Activated CD8-positive, alpha-beta memory T cell treated with anti-CD3 and anti-CD28 coated beads, Interleukin-2, amount 50 U/mL, for 48 hours (primary cell): ENCODE results near the gene TMEM40.
"Not testable (repeated sequence)": the region's sequence is repeated elsewhere in the genome, so short reads cannot be mapped to it uniquely, and the experiment has no call there.

ENCODE experiments used
- DNase-seq: peaks from one replicate; pipeline ENCODE4 v3.0.0-alpha.2; 2020

TMEM40 gene

DNA sequence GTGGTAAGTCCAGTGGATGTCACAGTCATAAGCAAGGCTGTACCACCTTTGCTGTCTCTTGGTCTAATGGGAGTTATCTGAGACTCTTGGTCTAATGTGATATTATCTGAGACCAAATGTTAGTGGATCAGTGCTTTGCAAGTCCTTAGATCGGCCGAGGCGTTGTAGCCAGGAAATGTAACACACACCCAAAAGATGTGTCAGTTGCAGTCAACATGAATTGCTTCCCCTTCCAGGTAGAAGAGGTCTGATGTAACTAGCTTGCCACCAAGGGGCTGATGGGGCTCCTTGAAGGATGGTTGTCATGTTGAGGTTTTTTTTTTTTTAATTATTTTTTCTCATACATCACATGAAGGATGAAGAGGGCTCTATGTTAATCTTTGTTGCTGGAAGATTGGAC is 49.7 kb downstream of the TMEM40 start:
- DNase-seq = no peak

DNA sequence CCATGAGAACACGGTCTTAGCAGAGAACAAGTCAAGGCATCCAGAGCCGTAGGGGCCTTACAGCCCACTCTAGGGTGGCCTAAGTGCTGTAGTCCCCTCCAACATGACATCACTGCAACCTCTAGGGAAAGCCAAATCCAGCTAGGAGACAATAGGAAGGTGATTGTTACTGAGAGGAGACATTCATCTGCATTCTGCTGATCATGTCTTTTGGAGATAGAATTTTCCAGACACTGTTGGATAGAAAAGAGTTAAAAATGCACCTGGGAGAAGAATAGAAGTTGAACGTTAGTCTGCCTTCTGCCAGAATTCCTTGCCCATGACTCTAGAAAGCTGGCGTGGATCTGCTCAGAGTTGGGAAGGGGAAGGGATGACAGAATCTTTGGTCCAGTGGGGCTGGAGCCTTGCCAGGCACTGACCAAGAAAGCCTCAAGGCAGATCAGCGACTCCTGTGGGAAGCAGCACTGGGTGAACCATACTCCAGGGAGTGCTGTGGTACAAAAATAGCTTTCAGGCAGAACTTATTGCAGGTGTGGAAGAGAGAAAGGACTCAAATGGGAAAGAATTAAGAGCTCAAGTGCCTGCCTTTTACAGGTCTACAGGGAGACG is 50.4 kb downstream of the TMEM40 start:
- DNase-seq = no peak

DNA sequence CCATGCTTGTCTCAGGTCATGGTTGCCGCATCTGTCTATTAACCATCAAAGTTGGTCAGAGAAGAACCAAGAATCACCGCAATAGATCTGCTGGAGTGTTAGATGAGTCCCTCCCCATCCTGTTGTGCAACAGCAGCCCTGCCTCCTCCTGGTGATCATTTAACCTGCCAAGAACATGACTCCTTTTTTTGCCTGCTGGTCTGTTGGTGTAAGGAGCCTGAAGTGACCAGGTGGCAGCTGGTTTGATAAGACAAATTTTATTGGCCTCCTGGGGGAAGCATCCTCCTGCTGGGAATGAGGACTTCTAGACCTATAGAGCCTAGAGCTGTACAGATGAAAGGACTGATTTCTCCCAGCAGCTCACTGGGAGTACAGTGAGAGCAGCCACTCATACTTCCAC is 51.6 kb downstream of the TMEM40 start:
- DNase-seq = no peak

DNA sequence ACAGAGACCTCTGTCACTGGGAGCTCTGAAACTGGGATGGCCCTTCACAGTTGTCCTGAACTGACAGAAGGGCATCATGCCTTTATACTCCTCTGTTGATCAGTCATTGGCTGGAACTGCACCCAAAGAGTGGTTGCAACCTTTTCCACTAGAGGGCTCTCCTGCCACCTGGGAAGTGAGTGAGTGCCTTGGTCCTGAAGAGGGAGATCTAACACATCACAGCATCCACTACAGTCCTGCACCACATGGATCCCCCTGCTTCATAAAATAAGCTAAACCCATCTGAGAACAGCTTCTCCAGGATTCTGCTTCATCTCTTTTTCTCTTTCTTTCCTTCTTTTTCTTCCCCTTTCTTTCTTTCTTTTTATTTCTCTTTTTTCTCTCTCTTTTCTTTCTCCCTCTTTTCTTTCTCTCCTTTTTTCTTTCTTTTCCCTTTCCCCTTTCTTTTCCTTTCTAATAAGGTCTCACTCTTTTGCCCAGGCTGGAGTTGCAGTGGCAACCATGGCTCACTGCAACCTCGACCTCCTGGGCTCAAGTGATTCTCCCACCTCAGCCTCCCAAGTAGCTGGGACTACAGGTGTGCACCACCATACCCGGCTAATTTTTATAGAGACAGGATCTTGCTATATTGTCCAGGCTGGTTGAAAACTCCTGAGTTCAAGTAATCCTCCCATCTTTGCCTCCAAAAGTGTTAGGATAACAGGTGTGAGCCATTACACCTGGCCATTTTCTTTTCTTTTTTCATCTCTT is 52.4 kb downstream of the TMEM40 start:
- peak; percentile 62 for DNase-seq

DNA sequence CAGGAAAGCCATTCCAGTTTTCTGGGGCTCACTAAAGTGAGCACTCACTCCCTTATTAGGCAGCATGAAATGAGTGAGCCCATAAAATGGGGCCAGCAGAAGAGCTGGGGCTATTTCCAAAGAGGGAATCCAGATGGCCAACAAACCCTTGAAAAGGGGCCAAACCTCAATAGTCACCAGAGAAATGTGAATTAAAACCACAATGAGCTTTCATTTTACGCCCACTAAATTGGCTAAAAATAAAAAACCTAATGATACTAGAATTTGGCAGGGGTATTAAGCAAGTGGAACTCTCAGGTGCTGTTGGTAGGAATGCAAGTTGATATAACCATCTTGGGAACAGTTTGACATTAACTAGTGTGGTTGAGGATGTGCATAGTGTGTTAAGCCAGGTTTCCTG is 53.1 kb downstream of the TMEM40 start:
- no peak for DNase-seq

DNA sequence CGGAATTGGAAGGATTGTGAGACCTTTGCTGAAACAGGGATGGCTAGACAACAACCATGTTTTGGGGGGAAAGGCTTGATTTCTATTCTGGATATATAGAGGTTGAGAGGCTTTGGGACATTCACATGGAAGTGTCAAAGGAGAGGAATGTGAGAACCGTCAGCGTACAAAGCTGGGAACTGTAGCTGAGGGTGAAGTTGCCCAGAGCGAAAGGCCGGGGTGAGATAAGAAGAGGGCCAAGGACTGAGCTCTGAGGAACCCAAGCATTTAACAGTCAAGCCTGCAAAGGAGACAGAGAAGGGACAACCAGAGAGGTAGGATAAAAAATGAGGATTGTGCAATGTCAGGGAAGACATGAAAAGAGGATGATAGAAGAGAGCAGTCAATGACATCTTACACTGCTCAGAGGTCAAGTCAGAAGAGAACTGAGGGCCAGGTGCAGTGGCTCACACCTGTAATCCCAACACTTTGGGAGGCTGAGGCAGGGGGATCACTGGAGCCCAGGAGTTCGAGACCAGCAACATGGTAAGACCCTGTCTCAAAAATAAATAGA is 53.6 kb downstream of the TMEM40 start:
- no peak for DNase-seq

DNA sequence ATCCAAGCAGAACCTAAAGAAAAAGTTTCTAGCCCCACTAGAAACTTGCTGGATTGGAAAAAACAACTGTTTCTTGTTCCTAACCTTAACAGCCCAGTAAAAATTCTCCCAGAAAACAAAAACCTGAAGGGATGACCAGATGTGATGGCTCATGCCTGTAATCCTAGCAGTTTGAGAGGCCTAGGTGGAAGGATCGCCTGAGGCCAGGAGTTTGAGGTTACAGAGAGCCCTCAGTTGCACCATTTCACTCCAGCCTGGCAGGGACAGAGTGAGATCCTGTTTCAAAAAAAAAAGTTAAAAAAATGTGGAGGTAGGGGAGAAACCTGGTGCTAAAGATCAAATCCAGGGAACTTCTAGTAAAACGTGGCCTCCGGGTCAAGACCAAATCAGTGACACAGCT is 56.6 kb downstream of the TMEM40 start:
- no peak for DNase-seq

DNA sequence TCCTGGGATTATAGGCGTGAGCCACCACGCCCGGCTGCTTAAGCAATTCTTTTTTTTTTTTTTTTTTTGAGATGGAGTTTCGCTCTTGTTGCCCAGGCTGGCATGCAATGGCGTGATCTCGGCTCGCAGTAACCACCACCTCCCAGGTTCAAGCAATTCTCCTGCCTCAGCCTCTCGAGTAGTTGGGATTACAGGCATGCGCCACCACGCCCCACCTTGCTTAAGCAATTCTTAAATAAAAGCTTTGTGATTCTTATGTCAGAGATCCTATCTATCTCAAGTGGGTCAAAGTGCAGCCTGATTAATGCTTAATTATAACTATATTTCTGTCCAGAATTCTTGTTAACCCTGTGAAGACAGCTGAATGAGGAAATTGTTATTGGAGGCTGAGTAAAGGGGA is 57.5 kb downstream of the TMEM40 start:
- not testable (repeated sequence) for DNase-seq

DNA sequence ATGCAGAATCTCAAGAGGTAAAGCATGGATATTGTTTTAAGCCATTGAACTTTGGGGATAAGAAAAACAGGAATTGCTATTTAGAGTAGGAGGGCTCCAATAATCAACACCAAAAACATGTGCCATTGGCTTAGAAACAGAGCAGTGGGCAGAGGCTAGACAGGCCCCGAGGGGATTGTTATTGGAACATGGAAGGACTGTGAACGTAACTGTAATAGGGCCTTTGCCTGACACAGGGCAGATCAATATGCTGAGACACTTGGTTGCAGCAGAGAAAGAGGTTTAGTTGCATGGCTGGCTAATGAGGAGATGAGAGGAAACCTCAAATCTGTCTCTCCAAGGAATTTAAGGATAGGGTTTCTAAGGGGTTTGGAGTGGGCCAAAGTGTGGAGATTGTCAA is 58.3 kb downstream of the TMEM40 start:
- DNase-seq = no peak

DNA sequence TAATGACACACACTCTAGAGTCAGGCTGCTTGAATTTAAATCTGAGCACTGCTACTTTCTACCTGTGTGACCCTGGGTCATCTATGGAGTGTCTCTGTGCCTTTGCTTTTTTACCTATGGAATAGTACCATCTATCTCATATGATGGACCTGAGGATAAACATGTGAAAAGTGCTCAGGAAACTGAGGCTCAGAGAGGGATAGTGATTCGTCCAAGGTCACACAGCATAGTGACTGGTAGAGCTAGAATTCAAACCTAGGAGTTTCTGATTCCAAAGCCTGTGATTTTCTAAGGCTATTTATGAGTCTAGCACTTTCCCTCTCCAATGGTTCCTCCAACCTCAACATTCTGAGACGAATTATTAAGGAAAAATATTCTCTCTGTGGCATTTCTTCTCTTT is 63.1 kb downstream of the TMEM40 start:
- DNase-seq = no peak

DNA sequence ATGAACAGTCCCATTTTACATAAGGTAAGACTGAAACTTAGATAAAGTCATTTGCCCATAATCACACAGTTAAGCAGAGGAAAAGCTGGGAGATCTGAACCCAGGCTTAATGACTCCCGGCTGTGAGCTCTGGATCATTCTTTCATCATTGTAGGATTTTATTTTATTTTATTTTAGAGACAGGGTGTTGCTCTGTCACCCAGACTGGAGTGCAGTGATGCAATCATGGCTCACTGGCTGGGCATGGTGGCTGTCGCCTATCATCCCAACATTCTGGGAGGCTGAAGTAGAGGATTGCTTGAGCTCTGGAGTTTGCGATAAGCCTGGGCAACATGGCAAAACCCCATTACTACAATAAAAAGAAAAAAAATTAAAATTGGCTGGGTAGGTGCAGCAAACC is 63.9 kb downstream of the TMEM40 start:
- DNase-seq = no peak

DNA sequence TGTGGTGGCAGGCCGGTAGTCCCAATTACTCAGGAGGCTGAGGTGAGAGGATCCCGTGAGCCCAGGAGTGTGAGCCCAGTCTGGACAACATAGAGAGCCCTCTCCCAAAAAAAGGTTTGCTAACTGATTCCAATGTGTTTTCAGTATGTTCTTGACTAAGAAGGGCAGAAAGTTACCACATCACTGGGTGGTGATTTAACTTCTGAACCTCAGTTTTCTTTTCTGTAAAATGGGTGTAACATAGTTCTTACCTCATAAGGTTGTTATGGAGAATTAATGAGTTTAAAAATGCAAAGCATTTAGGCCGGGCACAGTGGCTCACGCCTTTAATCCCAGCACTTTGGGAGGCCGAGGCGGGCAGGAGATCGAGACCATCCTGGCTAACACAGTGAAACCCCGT is 66.6 kb downstream of the TMEM40 start:
- no peak for DNase-seq

DNA sequence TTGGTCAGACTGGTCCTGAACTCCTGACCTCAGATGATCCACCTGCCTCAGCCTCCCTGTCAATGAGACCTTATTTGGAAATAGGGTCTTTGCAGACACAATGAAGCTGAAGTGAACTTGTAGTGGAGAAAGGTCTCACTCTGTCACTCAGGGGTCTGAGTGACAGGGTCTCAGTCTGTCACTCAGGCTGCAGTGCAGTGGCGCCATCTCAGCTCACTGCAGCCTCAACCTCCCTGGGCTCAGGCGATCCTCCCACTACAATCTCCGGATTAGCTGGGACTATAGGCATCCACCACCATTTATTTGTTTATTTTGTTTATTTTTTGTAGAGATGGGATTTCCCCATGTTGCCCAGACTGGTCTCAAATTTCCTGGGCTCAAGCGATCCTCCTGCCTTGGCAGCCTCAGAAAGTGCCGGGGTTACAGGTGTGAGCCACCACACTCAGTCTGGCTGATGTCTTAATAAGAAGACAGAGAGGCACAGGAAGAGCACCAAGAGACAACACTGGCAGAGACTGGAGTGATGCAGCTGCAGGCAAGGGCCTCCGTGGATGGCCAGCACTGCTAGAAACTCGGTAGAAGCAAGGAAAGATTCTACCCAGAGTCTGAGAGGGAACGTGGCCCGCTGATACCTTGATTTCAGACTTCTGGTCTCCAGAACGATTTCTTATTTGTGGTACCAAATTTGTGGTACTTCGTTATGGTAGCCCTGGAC is 68.9 kb downstream of the TMEM40 start:
- DNase-seq = no peak

DNA sequence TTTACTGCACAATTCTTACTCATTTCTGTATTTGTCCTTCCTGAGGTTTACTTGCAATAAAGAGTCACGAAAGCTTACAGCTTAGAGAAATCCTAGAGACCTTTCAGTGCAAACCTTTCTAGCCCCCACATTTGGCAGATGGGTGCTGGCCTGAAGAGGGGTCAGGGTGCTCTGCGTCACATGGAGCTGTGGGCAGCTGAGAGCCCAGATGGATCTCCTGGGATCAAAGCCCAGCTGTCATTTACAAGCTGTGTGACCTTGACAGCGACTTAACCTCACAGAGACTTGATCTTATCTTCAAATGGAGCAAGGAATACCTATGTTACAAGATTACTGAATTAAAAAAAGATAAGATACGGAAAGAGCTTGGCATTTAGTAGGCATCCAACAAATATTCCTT is 71.1 kb downstream of the TMEM40 start:
- DNase-seq = no peak

DNA sequence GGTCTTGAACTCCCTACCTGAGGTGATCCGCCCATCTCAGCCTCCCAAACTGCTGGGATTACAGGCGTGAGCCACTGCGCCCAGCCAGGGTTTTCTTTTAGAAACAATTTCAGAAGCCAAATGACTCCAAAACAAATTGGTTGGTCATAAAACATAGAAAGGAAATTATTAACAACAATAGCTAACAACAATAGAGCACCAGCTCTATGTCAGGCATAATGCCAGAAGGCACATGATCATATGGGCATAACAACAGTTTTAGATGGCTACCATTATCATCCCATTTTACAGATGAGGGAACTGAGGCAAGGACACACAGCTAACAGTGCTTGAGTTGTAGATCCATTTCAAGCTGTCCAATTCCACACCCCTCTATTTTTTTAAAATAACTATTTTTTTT is 73.0 kb downstream of the TMEM40 start:
- DNase-seq = no peak
